GM18499 (cell line): Measurements from ENCODE around the gene TXNDC11.

Source experiments
- ATAC-seq: cut with Tn5 transposase; IDR thresholded peaks from one replicate; pipeline ENCODE4 v1.9.1; 2021; ENCODE audit warnings: moderate number of reproducible peaks; ENCODE audit not compliant: insufficient read depth, unreplicated experiment

TXNDC11 gene

GRCh38 chr16:11676799-11677198, 65.9 kb downstream of the TXNDC11 start:
- no peak for ATAC-seq

GRCh38 chr16:11675561-11676511, 66.8 kb downstream of the TXNDC11 start:
- no peak for ATAC-seq

- ATAC-seq, result no peak
Measured at GRCh38 chr16:11674818-11675560, 67.7 kb downstream of the TXNDC11 start.

GRCh38 chr16:11674001-11674817, 68.4 kb downstream of the TXNDC11 start:
- ATAC-seq, result no peak

GRCh38 chr16:11673091-11674000, 69.3 kb downstream of the TXNDC11 start:
- ATAC-seq, result no peak

- no peak for ATAC-seq
Measured at GRCh38 chr16:11672206-11673090, 70.2 kb downstream of the TXNDC11 start.

- ATAC-seq, result no peak
Measured at GRCh38 chr16:11671676-11672075, 71.0 kb downstream of the TXNDC11 start.

GRCh38 chr16:11671271-11671670, 71.4 kb downstream of the TXNDC11 start:
- ATAC-seq, result no peak

GRCh38 chr16:11670171-11671131, 72.2 kb downstream of the TXNDC11 start:
- ATAC-seq, result no peak

GRCh38 chr16:11669380-11670146, 73.1 kb downstream of the TXNDC11 start:
- no peak for ATAC-seq

- ATAC-seq, result no peak
Measured at GRCh38 chr16:11668623-11669379, 73.9 kb downstream of the TXNDC11 start.

- ATAC-seq, result no peak
Measured at GRCh38 chr16:11667824-11668622, 74.6 kb downstream of the TXNDC11 start, which contains the start of gene SNN. Gene SNN (plus strand): TSS chr16:11668455. CDS start chr16:11676060, 7,605 bp downstream.

GRCh38 chr16:11667221-11667823, 75.3 kb downstream of the TXNDC11 start:
- no peak for ATAC-seq
